ENCODE data around the gene NUP214.

GRCh38 chr9:131220485-131220884 lies 95.1 kb downstream of the NUP214 start:
- TF ChIP-seq CTCF (IDR thresholded peaks at IDR 0.05; ENCODE audit: low read depth, low read length) (no peak), EZH2phosphoT487 (IDR thresholded peaks at IDR 0.05; ENCODE audit: low read depth) (no peak)
